H1 (cell line): ENCODE measurements around the gene TBR1. TPM values are rescaled to one million over a fixed set of nuclear protein-coding genes. Genes with fewer than 3 reads are reported as not detected.

ENCODE experiments used
- CHD7 ChIP-seq: fragments of 300-600 bp; sonication (generic); IDR thresholded peaks from 2 replicates; pipeline ENCODE4 v1.7.1; 2012; ENCODE audit warnings: low read length, moderate library complexity, mild to moderate bottlenecking, inconsistent platforms; ENCODE audit not compliant: insufficient replicate concordance
- SIN3A ChIP-seq, 2 experiments: IDR thresholded peaks in 1 of 2; conservative IDR thresholded peaks in 1 of 2; 2 replicates each; pipeline ENCODE4 v1.6.1; 2011 to 2012; ENCODE audit warnings: low read length in 2 of 2, improper control_type of control experiment in 1 of 2, low read depth in 1 of 2, mild to moderate bottlenecking in 1 of 2
- TEAD4 ChIP-seq: IDR thresholded peaks from 2 replicates; pipeline ENCODE4 v1.6.1; 2012; ENCODE audit warnings: low read depth, low read length, inconsistent platforms, mixed read lengths
- polyA plus RNA-seq, 7 experiments: library from polyadenylated mRNA; depleted of rRNA in 3 of 7; stranded (reverse) in 5 of 7; unstranded in 2 of 7; fragments of >200 nt in 5 of 7; fragments of 200-250 nt in 2 of 7; gene quantifications; 1 replicate in 5 of 7; 2 replicates in 1 of 7; 4 replicates in 1 of 7; pipeline versions ENCODE4 v1.2.1 to v1.2.3, GENCODE V29; 2011 to 2013; ENCODE audit warnings: missing spikeins in 2 of 7, mixed read lengths in 2 of 7
- total RNA-seq: library from RNA; stranded (reverse); fragmentation: NEBNext Ultra II Directional; extraction: Animal tissue kit (Norgen Biotek cat#: 25700); gene quantifications from 2 replicates; pipeline ENCODE4 v1.2.1, GENCODE V29; 2021

The TBR1 gene
- total and polyA plus RNA-seq, 2 of the 8 experiments (the other 6 are each of a cell fraction or from before 2014, with no cell fraction given) = not detected

- TF ChIP-seq CHD7 (peak; percentile 35), TEAD4 (peak; percentile 51; the same call in 1 of the 2 replicates), SIN3A (conservative IDR thresholded peaks at IDR 0.05 in 1 of 2, IDR thresholded peaks at IDR 0.05 in 1 of 2; ENCODE audit: low read depth in 1 of 2, low read length in 2 of 2) (no peak)
- TF ChIP-seq, all 59 proteins: peak for 2
These were observed 46.8 kb upstream of the TBR1 start (continued) for GRCh38 chr2:161369311-161369710.
